Superior temporal gyrus (tissue), 1 donor: Measurements from ENCODE around the gene CASP7.
"Not testable (repeated sequence)": the region's sequence is repeated elsewhere in the genome, so short reads cannot be mapped to it uniquely, and the experiment has no call there.

Source experiments
- DNase-seq: peaks from one replicate; pipeline ENCODE4 v3.0.0-alpha.2; 2016; ENCODE audit errors: extremely low spot score

The CASP7 gene

GRCh38 chr10:113753020-113753692 is 73.4 kb downstream of the CASP7 start:
- no peak for DNase-seq

DNA sequence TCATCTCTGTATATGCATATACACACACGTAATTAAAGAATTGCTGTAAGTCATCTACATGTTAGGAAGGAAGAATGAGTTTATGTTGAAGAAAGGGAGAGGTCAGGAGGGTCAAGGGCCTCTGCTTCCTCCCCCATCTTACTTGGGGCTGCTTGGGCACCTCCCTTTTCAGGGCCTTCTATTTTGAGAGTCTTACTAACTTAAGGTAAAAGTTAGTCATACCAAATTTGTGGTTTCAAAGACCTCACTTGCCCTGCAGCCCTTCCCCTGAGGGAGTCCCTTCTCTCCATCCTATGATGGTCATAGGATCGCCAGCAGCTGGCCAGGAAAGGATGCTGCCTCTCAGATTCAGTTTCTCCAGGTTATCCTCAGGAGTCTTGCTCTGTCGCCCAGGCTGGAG is 74.4 kb downstream of the CASP7 start:
- DNase-seq = no peak

DNA sequence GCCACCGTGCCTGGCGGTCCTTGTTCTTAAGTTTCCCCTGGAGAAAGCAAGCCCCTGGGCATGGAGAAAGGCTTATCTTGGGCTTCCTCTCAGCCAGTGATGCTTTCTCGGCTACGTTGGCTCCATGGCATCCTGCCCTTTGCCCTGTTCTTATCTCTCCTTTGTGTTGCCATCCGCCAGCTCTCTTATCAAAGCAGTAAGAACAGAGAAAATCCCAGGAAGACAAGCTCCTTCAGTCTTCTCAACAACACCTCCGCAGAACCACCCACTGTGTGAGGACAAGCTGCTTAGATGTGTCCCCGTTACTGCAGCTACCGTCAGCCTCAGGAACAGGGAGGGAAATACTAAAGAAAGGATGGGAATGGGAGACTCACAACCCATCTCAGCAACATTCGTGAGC is 75.1 kb downstream of the CASP7 start:
- DNase-seq = peak; percentile 40

GRCh38 chr10:113756940-113757543 is 77.3 kb downstream of the CASP7 start:
- no peak for DNase-seq

- no peak for DNase-seq
These were observed 82.4 kb downstream of the CASP7 start for GRCh38 chr10:113762083-113762482.

GRCh38 chr10:113764582-113764981 is 84.9 kb downstream of the CASP7 start:
- no peak for DNase-seq

DNA sequence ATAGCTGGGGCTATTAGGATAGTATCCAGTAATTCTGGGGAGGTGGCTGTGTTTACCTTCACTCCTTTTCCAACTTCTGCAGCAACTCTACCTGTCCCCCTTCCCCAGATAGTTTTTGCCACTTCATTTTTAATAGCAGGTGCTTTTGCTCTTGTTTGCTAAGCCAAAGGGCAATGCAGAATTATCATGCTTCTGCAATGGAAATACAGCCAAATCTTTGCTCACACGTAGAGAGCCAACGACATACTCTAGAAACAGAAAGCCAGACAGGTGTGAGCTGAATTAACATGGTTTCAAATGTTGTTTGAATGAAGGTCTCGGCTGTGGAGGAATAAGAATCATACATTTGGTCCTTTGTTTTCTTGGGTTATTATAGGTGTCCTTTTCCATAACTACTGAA is 86.2 kb downstream of the CASP7 start:
- DNase-seq = no peak

- no peak for DNase-seq
These were observed 87.5 kb downstream of the CASP7 start for GRCh38 chr10:113767222-113767621.

DNA sequence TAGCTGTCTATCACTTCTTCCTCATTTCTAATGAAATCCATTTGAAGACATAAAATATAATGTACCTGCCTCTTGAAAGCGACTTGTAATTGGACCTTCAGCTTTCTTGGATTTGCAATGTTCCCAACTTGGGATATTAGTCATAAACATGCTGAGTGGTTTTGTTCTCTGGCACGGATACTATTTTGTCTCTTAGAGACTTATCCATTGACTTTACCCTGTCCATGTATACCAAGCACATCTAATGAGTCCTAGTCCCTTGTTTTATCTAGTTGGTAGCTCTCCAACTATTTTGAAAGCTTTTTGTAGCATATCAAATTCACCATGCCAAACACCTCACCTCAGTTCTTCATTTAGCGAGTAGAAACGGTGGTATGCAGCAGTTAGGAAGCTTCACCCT is 90.6 kb downstream of the CASP7 start:
- DNase-seq = no peak

GRCh38 chr10:113771131-113771530 is 91.4 kb downstream of the CASP7 start:
- not testable (repeated sequence) for DNase-seq

DNA sequence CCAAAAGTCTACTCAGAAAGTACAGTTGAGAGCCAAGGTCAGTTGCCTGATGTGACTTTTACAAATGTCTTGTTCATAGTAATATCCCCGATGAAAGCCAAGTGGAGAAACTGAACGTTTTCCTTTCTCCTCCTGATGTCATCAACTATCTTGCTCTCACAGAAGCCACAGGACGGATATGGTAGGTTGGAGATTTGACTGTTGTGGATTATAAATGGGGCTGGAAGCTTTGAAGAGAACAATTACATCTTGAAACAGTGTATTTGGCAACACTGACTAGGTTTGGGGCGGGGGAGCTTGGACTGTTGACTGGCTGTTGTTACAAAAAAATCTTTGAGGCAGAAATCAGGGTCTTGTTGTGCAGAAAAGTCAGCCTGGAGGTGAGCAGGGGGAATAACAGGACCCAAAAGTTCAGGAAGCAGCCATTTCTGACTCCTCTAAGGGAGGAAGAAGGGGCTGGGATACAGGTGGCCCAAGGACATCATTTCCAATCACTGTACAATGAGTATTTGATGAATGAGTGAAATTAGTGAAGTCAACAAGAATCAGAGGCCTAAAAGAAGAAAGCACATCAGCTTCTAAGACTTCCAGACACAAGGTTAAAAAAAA is 96.1 kb downstream of the CASP7 start:
- no peak for DNase-seq

- DNase-seq = no peak
These were observed 96.8 kb downstream of the CASP7 start for GRCh38 chr10:113776553-113776952.
